ENCODE data around the gene CTU2.

DNA sequence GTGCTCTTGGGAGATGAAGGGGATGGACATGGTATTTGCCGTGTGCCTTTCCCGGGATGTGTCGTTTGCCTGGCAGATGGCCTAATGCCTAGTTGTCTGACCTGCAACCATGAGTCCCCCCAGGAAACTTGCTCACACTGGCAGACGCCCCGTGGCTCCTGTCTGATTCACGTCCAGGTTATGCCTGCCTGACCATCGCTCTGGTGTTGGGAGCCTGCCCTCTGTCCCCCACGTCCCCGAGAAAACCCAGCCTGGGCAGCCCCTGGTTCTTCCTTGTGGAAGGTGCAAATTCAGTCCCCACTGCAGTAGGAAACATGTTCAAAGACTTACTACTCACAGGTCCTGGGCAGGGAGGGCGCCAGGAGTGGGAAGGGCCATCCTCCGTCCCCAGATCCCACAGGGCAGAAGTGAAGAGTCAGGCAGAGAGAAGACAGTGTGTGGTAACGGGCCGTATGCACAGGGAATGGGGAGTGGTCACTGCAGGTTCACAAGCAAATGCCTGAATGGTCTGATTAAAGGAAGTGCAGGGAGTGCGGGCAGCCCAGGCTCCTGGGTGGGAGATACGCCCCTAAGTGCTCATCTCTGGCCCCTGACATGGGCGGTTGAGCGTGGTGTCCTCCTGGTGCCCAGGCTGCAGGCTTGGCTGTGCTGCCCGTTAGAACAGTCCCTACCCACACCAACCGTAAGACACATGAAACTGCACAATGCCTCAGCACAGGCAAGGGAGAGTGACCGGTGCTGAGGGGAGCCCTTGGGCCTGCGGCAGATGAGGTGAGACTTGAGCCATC, 15.8 kb upstream of the CTU2 start:
- TF ChIP-seq, protein P1, sequence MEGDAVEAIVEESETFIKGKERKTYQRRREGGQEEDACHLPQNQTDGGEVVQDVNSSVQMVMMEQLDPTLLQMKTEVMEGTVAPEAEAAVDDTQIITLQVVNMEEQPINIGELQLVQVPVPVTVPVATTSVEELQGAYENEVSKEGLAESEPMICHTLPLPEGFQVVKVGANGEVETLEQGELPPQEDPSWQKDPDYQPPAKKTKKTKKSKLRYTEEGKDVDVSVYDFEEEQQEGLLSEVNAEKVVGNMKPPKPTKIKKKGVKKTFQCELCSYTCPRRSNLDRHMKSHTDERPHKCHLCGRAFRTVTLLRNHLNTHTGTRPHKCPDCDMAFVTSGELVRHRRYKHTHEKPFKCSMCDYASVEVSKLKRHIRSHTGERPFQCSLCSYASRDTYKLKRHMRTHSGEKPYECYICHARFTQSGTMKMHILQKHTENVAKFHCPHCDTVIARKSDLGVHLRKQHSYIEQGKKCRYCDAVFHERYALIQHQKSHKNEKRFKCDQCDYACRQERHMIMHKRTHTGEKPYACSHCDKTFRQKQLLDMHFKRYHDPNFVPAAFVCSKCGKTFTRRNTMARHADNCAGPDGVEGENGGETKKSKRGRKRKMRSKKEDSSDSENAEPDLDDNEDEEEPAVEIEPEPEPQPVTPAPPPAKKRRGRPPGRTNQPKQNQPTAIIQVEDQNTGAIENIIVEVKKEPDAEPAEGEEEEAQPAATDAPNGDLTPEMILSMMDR (IDR thresholded peaks at IDR 0.05), result no peak
- no peak for TF ChIP-seq EZH2 (IDR thresholded peaks at IDR 0.05; ENCODE audit: borderline replicate concordance, insufficient read depth, low read depth, low read length, poor library complexity, severe bottlenecking)
